GM18519 (cell line): ENCODE results near the gene PIK3R5.
"Not testable (repeated sequence)": the region's sequence is repeated elsewhere in the genome, so short reads cannot be mapped to it uniquely, and the experiment has no call there.

Experiments
- ATAC-seq: cut with Tn5 transposase; IDR thresholded peaks from one replicate; pipeline ENCODE4 v1.9.1; 2021; ENCODE audit warnings: mild to moderate bottlenecking, moderate library complexity; ENCODE audit not compliant: unreplicated experiment, low FRiP score

PIK3R5 gene

DNA sequence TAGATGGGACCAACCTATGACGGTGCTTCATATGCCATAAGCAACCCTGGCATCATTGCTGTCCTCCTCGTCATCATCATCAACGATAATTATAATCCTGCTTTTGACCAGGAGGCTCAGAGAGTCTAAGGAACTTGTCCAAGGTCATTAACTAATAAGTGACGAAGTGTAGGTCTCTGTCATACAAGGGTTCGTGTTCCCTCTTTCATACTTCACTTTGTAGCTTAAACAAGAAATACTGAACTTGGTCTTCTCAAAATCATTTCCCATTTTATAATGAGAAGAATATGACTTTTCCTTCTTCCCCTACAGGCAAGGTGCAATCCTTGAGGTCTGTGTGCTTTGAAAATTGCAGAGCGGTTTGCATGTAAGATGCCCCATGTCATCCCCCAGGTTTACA, 66.9 kb downstream of the PIK3R5 start:
- no peak for ATAC-seq

DNA sequence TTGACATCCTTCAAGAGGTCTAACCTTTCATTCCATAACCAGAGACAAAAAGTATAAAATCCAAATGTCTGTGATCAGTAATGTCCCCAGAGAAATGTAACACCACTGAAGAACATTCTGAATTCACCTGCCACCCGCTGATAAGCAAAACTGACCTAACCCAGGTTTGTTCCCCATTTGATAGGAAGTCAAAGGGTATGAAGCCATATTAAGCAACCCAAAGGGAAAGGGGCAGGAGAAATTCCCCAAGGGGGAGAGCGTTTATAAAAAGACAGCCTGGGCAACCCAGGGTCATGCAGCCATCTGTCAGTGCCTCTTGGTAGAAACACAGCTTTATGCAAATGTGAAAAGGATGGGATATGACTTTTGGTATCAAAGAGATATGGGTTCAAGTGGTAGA, 67.4 kb downstream of the PIK3R5 start:
- ATAC-seq = no peak

GRCh38 chr17:8896641-8897635, 68.6 kb downstream of the PIK3R5 start:
- no peak for ATAC-seq

- no peak for ATAC-seq
Observed at GRCh38 chr17:8896087-8896486, 69.4 kb downstream of the PIK3R5 start.

- peak; percentile 38 for ATAC-seq
Observed at GRCh38 chr17:8894673-8895578, 70.6 kb downstream of the PIK3R5 start.

DNA sequence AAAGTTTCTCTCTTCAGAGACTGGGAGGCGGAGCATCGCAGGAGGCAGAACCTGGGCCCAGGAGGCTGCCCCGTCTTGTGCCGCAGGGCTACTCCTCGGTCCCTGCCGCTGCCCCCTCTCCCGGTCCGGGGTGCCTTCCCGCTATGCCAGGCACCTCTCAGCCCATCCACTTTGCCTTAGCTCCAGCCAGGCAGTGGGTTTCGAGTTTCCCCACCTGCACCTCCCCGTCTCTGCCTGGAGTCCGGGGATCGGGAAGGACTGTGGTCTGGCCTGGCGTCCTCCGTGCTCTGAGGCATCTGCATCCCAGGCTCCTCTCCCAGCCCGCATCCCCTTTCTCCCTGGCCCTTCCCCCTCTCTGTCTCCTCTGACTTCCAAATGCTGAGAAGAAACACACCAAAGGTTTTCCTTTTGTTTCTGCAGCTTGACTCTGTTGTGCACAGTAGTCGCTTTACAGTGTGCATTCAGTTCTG, 71.3 kb downstream of the PIK3R5 start:
- no peak for ATAC-seq

DNA sequence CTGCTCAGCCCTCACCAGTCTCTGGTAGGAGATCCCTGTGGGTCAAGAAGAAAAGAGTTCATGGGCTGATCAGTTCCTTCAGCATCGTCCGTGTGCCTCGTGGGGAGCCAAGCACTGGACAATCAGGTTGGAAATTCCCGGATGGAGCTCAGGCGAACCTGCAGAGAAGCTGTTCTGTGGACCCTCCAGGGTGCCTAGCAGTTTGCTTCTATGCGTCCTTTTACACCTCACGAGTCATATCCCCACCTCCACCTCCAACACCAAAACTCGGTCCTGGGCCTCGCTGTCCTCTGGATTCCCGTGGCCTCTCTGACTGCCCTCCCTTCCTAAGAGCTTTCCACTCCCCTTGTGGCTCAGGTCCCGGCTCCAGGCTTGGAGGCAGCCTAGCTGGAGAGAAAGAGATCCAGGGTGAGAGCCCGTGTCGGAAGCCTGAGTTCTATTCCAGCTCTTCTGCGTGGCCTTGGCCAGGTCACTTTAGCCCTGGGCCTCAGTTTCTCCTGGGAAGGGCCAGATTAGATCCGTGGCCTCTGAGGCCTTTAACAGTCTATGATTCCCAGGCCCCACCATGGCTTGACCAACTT, 71.8 kb downstream of the PIK3R5 start:
- ATAC-seq = no peak

DNA sequence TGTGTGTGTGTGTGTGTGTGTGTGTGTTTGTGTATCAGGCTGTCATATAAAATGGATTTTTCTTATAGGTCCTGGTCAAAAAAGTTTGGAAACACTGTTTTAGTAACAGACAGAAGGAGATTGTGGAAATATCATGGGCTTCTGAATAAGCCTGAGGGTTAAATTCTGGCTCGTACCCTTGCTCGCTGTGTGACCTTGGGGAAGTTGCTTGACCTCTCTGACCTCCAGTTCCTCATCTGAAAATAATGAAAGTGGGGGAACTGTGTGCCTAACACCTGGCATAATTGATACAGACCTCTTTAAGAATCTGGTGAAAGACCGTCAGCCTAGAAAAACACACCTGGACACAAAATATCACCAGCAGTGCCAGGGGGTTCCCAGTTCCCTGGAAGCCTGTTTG, 72.4 kb downstream of the PIK3R5 start:
- no peak for ATAC-seq

DNA sequence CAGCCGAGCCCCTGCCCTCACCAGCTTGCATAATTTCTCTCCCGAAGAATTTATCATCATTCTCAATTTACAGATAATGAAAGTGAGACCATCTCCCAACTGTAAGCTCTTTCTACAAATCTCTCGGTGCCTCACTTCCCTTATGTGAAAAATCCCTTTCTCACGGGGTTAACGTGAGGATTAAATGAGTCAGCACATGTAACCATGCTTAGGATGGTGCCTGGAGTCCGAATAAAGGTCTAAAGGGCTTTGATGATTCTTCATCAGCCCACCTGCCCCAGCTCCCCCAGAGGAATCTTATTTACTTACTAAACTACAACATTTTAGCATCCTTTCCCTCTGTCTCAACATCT, 73.2 kb downstream of the PIK3R5 start:
- no peak for ATAC-seq

- no peak for ATAC-seq
Observed at GRCh38 chr17:8890671-8891070, 74.8 kb downstream of the PIK3R5 start.

DNA sequence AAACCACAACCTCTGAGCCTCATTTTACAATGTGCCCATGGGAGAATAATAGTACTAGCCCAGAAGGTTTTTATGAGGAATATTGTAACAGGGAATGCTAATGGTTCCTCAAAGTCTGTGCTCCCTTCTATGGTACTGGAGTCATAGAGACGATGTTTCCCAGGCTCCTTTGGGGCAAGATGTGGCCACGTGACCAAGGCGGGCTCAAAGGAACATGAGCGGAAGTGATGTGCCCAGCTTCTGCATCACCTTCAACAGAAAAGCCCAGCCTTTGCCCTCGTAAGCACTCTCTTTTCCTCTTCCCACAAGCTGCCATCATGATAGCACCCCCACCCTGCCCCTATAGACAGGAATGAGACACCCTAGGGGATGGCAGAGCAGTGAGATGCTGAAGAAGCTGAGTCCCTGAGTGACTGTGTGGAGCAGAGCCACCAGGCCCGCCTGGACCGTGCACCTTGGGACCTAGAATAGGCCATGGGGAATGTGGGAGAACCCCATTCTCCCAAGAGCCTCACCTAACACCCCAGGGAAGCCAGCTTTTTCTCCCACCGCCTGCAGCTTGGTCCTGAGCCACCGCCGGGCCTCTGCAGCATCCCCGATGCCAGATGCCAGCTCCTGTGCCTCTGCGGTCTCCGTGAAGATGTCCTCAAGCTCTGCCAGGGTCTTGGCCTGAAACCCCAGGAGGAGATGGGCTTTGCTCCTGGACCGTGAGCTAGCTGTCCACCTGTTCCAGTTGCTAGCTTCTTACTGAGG, 75.9 kb downstream of the PIK3R5 start:
- no peak for ATAC-seq

DNA sequence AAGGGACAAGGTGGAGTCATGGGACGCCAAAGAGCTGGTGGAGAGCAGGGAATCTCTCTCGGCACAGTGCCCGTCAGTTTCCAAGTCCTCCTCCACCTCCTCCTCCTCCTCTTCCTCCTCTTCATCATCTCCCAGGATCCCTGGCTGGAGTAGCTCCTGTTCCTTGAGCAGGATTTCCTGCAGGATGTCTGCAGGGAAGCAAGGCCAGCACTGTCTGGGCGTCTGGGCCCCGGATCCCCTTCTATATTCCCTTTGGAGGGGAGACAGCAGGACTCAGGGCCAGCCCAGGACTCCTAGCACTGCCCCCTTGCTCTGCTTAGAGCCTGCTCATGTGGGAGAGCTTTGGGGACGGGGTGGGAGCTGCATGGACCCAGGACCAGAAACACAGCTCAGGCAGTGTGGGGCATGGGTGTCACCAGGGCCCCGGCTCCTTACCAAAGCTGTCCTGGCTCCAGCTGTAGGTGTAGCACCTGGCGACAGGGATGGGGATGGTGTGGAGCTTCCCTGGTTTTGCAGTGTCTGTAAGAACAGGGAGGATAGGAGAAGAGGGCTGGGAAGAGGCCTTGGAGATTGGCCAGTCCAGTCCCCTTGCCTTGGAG, 76.7 kb downstream of the PIK3R5 start:
- ATAC-seq = no peak

DNA sequence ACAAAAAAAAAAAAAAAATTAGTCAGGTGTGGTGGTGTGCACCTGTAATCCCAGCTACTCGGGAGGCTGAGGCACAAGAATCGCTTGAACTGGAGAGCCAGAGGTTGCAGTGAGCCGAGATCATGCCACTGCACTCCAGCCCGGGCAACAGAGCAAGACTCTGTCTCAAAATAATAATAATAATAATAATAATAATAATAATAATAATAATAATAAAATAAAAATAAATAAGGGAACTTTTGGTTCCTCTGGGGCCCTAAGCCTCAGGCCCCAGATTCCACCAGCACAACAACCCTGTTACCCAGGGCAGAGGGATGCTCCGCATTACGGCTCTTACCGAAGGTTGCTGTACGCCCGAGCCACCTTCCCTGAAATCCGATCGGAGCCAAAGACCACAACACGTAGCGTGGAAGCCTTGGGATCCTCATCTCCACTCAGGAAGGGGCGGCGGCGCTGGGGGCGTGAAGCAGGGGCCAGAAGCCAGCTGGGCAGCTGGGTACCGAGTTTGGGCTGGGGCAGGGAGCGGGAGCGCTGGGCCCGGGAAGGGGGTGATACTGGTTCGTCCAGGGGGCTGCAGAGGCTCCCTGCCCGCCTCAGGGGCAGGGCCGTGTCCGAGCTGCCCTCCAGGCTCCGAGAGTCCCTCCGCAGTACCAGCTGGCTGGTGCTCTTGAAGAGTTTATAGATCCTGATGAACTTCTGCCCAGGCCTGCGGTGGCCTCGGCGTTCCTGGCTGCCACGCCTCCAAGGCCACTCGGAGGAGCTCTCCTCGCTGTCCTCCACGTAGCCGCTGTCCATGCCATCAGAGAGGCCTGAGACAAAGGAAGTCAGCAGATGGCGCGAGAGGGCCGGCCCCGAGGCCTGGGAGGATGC, 77.4 kb downstream of the PIK3R5 start:
- ATAC-seq = no peak

GRCh38 chr17:8887301-8887700, 78.2 kb downstream of the PIK3R5 start:
- no peak for ATAC-seq

DNA sequence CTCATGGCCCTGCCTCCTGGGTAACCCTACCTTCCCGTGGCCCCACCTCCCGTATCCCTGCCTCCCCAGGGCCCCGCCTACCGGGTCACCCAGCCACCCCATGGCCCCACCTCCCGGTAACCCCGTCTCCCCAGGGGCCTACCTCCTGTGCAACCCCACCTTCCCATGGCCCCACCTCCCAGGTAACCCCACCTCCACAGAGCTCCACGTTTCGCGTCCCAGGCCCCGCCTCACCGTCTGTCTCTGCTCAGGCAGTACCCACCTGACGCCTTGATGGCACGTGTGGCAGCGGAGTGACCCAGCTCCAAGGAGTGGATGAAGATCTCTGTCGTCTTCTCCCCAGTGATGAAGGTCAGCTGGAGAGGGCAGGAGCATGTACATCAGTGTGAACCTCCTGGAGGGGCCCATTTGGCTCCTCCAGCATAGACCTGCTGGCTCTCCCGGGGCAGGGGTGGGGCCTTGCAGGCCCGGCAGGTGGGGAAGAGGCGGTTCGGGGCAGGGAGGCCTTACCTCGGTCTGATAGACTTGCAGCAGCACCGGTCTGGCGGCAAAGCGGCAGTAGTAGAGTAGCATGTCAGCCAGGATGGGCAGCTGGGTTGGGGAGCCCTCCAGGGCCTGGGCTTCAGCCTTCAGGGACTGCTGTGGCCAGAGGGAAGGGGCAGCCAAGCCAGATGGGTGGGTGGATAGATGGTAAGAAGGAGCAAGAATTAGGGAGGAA, 79.4 kb downstream of the PIK3R5 start:
- ATAC-seq = no peak

- not testable (repeated sequence) for ATAC-seq
Observed at GRCh38 chr17:8885163-8885966, 80.1 kb downstream of the PIK3R5 start.

DNA sequence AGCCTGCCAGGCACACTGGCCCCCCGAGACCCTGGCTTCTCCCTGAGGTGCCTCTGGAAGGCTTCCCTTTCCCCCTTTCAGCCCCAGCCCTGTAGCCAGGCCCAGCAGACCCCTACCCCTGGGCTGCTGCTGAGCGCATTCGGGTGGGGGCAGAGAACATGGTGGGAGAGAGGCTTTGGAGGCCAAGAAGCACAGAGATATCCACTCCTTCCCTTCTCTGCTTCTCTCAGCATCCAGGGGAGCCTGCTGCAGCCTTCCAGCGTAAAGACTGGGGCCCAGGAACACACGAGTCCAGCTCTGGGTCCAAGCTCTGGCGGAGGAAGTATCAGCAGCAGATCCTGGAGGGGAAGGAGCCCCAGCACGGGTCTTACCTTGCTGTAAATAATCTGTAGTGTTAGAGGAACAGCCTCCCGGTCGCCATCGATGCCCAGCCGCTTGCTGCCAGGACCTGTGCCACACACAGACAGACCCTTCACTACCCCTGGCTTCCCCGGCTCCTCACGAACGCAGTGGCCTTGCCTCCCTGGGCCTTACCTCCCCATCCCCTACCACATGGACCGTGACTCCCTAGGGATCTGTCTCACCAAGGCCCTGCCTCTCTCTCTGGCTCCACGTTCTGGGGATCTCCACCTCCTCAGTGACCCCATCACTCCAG, 81.0 kb downstream of the PIK3R5 start:
- no peak for ATAC-seq
